NCI-H748 treated with DMSO at 0.1 percent for 48 hours (cell line): ENCODE data around the gene C4B.
"Not testable (repeated sequence)": the region's sequence is repeated elsewhere in the genome, so short reads cannot be mapped to it uniquely, and the experiment has no call there.

ENCODE experiments used
- DNase-seq: peaks from one replicate; lab custom pipeline; 2025; lab: John Stamatoyannopoulos, UW

The C4B gene

DNA sequence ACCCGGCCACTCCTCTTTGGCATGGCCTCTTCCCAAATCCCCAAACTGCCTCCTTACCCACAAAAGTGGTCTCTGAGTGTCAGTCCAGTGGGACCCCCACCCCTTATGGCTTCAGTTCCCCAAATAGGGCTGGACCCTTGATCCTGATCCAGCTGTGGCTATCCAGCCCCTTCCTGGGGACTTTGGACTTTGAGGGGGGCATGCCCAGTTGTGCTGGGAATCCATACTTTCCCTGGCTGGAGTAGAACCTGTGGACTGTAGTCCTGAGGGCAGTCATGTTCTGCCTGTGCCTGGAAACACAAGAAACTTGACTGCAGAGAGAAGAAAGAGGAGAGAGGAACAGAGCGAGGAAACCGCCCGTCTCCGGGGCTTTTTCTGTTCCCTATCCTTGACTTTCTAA lies 22.5 kb downstream of the C4B start:
- DNase-seq, result not testable (repeated sequence)

DNA sequence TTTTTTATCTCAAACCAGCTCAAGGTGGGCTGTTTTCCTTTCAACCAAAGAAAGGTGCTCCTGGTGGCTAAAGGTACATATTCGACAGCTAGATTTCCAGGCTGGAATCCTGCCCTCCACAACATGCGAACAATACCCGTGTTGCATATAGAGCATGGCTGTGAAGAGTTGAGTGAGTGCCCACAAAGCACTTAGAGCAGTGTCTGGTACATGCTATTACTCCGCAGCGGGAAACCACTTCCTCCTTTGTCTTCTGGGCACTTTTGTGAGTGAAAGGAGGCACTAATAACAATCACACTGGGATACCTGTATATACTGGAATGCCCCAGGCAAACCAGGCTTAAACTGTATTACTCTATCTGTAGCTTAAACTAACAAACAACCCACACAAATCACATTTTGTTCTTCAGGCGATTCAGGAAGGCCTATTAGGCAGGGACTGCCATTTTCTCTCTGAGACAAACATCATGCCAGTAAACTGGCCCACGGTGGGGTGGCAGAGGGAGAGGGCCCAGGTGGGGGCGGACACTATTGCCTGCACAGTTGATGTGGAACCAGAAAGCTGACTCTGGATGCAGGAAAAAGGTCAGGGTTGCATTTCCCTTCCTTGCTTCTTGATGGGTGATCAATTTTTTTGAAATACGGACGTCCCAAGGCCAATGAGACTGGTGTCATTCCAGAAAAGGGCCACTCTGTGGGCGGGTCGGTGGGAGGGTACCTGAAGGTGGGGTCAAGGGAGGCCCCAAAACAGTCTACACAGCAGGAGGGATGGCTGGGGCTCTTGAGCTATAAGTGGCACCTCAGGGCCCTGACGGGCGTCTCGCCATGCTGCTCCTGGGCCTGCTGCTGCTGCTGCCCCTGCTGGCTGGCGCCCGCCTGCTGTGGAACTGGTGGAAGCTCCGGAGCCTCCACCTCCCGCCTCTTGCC lies 23.3 kb downstream of the C4B start, which contains the start of gene CYP21A2:
Gene CYP21A2 (plus strand): TSS at position 818 of the 927 bp plus-strand sequence. CDS start 8 bp downstream, at position 826.
- not testable (repeated sequence) for DNase-seq

DNA sequence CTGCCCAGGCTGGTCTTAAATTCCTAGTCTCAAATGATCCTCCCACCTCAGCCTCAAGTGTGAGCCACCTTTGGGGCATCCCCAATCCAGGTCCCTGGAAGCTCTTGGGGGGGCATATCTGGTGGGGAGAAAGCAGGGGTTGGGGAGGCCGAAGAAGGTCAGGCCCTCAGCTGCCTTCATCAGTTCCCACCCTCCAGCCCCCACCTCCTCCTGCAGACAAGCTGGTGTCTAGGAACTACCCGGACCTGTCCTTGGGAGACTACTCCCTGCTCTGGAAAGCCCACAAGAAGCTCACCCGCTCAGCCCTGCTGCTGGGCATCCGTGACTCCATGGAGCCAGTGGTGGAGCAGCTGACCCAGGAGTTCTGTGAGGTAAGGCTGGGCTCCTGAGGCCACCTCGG lies 24.3 kb downstream of the C4B start:
- DNase-seq, result not testable (repeated sequence)

GRCh38 chr6:32039321-32040274 lies 25.0 kb downstream of the C4B start:
- DNase-seq, result not testable (repeated sequence)

DNA sequence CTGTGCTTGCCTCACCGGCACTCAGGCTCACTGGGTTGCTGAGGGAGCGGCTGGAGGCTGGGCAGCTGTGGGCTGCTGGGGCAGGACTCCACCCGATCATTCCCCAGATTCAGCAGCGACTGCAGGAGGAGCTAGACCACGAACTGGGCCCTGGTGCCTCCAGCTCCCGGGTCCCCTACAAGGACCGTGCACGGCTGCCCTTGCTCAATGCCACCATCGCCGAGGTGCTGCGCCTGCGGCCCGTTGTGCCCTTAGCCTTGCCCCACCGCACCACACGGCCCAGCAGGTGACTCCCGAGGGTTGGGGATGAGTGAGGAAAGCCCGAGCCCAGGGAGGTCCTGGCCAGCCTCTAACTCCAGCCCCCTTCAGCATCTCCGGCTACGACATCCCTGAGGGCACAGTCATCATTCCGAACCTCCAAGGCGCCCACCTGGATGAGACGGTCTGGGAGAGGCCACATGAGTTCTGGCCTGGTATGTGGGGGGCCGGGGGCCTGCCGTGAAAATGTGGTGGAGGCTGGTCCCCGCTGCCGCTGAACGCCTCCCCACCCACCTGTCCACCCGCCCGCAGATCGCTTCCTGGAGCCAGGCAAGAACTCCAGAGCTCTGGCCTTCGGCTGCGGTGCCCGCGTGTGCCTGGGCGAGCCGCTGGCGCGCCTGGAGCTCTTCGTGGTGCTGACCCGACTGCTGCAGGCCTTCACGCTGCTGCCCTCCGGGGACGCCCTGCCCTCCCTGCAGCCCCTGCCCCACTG lies 25.9 kb downstream of the C4B start:
- DNase-seq, result not testable (repeated sequence)

DNA sequence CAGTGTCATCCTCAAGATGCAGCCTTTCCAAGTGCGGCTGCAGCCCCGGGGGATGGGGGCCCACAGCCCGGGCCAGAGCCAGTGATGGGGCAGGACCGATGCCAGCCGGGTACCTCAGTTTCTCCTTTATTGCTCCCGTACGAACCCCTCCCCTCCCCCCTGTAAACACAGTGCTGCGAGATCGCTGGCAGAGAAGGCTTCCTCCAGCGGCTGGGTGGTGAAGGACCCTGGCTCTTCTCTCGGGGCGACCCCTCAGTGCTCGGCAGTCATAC lies 26.4 kb downstream of the C4B start:
- DNase-seq, result not testable (repeated sequence)

DNA sequence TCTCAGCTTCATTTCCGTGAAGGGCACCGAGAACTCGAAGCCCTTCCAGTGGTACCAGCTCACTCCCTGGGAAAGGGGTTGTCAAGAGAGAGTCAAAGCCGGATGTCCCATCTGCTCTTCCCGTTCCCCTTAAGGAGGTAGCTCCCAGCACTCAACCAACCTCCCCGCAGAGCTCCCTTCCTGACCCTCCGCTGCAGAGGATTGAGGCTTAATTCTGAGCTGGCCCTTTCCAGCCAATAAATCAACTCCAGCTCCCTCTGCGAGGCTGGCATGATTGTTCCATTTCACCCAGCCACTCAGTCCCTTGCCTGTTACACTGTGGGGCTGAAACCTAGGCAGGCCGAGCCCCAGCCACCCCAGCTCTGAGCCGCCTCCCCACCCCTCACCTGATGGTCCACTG lies 26.8 kb downstream of the C4B start:
- DNase-seq, result not testable (repeated sequence)

DNA sequence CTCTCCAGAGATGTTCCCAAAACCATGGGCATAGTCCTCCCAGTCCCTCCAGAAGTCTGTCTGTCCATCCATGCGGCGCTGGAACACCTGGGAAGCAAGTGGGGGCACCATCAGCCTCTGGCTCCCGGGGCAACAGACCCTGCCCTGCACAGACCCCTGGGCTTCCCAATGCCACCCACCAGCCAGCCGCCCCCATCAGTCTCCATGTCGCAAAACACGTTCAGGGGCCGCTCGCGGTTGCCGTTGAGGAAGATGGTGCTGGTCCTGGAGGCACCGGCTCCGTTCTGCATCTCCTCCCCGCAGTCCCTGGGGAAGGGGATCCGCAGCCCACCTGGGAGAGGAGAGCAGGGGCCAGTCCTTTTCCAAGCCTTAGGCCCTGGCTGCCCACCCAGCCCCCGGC lies 27.7 kb downstream of the C4B start:
- DNase-seq, result not testable (repeated sequence)

- not testable (repeated sequence) for DNase-seq
Measured at GRCh38 chr6:32043589-32044380, 29.2 kb downstream of the C4B start.

DNA sequence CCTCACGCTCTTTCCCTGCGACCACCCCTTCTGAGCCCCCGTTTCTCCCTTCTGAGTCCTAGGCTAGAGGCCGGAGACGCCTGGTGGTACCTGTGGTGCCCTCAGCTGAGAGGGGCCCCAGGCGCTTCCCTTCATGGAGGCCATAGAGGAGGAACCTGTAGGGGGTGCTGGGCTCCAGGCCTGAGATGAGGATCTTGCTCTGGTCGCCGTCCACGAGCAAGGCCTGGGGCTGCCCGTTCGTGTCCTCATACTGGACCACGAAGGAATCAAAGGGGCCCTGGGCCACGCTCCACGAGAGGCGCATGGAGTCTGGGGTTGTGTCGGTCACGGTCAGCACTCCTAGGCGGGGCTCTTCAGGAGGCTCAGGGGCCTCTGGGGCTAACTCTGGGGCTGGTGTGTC lies 30.3 kb downstream of the C4B start:
- not testable (repeated sequence) for DNase-seq

- no peak for DNase-seq
Measured at GRCh38 chr6:32045811-32046449, 31.3 kb downstream of the C4B start.

- DNase-seq, result no peak
Measured at GRCh38 chr6:32046450-32047083, 32.0 kb downstream of the C4B start.

DNA sequence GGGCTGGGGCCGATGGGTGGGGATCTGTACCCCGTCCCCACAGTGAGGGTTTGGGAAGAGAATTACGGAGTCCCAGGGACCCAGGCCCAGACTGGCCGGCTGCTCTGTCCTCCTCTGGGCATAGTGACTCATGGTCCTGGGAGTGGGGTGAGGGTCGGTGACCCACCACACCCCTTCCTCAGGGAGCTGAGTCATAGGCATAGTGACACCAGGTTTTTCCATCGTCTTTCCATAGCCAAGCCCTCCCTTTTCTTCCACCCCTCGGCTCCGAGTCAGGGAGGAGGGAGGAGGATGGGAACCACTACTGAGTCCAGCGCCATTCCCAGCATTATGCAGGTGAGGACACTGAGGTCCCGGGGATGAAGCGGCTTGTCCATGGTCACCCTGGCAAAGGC lies 32.5 kb downstream of the C4B start:
- DNase-seq, result no peak

DNA sequence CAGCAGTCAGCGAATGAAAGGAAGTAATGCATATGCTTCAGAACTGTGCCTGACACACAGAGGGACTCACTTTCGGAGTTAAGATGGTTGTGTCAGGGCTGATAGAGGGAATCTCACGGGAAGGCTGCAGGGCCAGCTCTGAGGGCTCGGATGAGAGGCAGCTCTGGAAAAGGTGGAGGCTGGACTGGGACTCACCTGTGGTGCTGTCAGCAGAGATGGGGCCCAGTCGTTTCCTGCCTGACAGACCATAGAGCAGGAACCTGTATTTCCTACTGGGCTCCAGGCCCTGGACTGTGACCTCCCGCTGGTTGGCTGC lies 32.9 kb downstream of the C4B start:
- DNase-seq, result no peak

- DNase-seq, result peak; percentile 25
Measured at GRCh38 chr6:32047855-32048766, 33.5 kb downstream of the C4B start.

GRCh38 chr6:32049149-32049548 lies 34.6 kb downstream of the C4B start:
- DNase-seq, result not testable (repeated sequence)

GRCh38 chr6:32049736-32050135 lies 35.1 kb downstream of the C4B start:
- DNase-seq, result not testable (repeated sequence)

DNA sequence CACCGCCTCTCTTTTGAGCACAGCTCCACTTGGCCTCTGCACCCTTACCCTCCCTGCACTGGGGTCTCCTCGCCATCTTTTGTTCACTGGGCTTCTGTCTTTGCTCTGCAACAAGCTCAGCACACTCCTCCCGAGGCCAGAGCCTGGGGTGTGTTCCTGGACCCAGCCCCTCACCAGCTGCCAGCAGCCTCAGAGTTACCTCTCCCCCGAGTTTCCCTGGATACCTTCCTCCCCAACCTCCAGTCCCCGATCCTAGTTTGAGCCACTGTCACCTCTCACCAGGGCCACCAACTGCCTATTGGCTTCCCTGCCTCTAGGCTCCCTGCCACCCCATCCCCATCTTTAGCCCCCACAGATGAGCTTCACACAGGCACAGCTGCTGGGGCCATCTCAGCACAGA lies 36.0 kb downstream of the C4B start:
- DNase-seq, result no peak

DNA sequence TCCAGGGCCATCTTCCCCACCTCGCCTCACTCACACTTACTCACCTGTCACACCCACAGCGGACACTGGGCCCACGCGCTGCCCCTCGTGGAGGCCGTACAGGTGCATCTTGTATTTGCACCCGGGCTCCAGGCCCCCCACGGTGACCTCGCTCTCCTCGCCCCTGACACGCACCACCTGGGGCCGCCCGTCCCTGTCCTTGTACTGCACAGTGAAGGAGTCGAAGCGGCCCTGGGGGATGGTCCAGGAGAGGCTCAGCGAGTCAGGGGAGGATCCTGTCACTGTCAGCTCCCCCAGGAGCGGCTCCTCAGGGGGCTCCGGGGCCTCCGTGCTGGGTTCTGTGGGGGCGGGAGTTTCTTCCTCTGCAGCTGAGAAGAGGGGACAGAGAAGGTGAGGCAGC lies 38.0 kb downstream of the C4B start:
- DNase-seq, result not testable (repeated sequence)
